ENCODE results near the gene TMEM208.
A peak's percentile ranks its signal among the peaks of the same experiment; 100 is the strongest.

Gene TMEM208

GRCh38 chr16:67252609-67253497 lies 25.9 kb downstream of the TMEM208 start:
- DNase-seq = no peak

GRCh38 chr16:67254801-67255552 lies 28.0 kb downstream of the TMEM208 start:
- no peak for DNase-seq

- no peak for DNase-seq
Observed at GRCh38 chr16:67255553-67256221, 28.8 kb downstream of the TMEM208 start.

- no peak for DNase-seq
Observed at GRCh38 chr16:67256701-67257230, 29.8 kb downstream of the TMEM208 start.

- DNase-seq = no peak
Observed at GRCh38 chr16:67257486-67258160, 30.7 kb downstream of the TMEM208 start.

GRCh38 chr16:67258161-67258835 lies 31.4 kb downstream of the TMEM208 start:
- no peak for DNase-seq

GRCh38 chr16:67259705-67260104 lies 32.8 kb downstream of the TMEM208 start:
- no peak for DNase-seq

GRCh38 chr16:67260426-67261063 lies 33.6 kb downstream of the TMEM208 start:
- DNase-seq = peak in 1 of 2 experiments; percentile 5

- no peak for DNase-seq
Observed at GRCh38 chr16:67263201-67263600, 36.3 kb downstream of the TMEM208 start.

- no peak for DNase-seq
Observed at GRCh38 chr16:67264277-67264676, 37.3 kb downstream of the TMEM208 start.

- DNase-seq = no peak
Observed at GRCh38 chr16:67264866-67265265, 37.9 kb downstream of the TMEM208 start.

GRCh38 chr16:67265834-67266233 lies 38.9 kb downstream of the TMEM208 start:
- DNase-seq = no peak

GRCh38 chr16:67268136-67268579 lies 41.2 kb downstream of the TMEM208 start:
- DNase-seq = no peak

GRCh38 chr16:67269766-67270165 lies 42.8 kb downstream of the TMEM208 start:
- DNase-seq = no peak

- no peak for DNase-seq
Observed at GRCh38 chr16:67270931-67271338, 44.0 kb downstream of the TMEM208 start.

GRCh38 chr16:67271446-67271845 lies 44.5 kb downstream of the TMEM208 start:
- DNase-seq = no peak

GRCh38 chr16:67275321-67275720 lies 48.4 kb downstream of the TMEM208 start:
- no peak for DNase-seq

- no peak for DNase-seq
Observed at GRCh38 chr16:67277294-67277998, 50.5 kb downstream of the TMEM208 start.

GRCh38 chr16:67277999-67278772 lies 51.3 kb downstream of the TMEM208 start:
- peak in 1 of 2 experiments; percentile 11 for DNase-seq
